Body of pancreas (tissue), 4 donors: ENCODE data around the gene KRTAP29-1. TPM values are rescaled to one million over a fixed set of nuclear protein-coding genes. Genes with fewer than 3 reads are reported as not detected.
"Not testable (repeated sequence)": the region's sequence is repeated elsewhere in the genome, so short reads cannot be mapped to it uniquely, and the experiment has no call there.

Experiments used
- ATAC-seq: fragments of 150-250 bp; one replicate; pipeline ENCODE4 v1.9.1; 2016
- DNase-seq, 4 donors: peaks; one replicate each; pipeline ENCODE4 v3.0.0-alpha.2; 2019
- H3K27ac ChIP-seq, 4 donors: fragments of 200-600 bp; sonication (generic); 1 replicate in 3 of 4; 2 replicates in 1 of 4; pipeline versions ENCODE4 v1.5.1 to v1.6.1; 2016 to 2019; ENCODE audit warnings: mild to moderate bottlenecking in 1 of 4, mixed read lengths in 1 of 4, moderate library complexity in 1 of 4
- H3K27me3 ChIP-seq, 2 donors: fragments of 200-600 bp; sonication (generic); one replicate each; pipeline ENCODE4 v1.6.0; 2016; ENCODE audit warnings: mild to moderate bottlenecking in 1 of 2
- H3K36me3 ChIP-seq, 2 donors: fragments of 200-600 bp; sonication (generic); replicated peaks in 1 of 2; 2 replicates each; pipeline ENCODE4 v1.5.1; 2016; ENCODE audit warnings: low read depth in 2 of 2; ENCODE audit not compliant: insufficient read depth in 1 of 2
- H3K4me1 ChIP-seq: fragments of 200-600 bp; sonication (generic); one replicate; pipeline ENCODE4 v1.6.0; 2016
- H3K4me3 ChIP-seq, 2 donors: fragments of 200-600 bp; sonication (generic); 1 replicate in 1 of 2; 2 replicates in 1 of 2; pipeline ENCODE4 v1.5.1; 2016 to 2019
- H3K9me3 ChIP-seq, 3 donors: fragments of 200-600 bp; sonication (generic); 1 replicate in 2 of 3; 2 replicates in 1 of 3; pipeline ENCODE4 v1.5.1; 2016
- CTCF ChIP-seq, 7 experiments: fragments of 450-650 bp in 4 of 7; fragments of 200-600 bp in 3 of 7; sonication (generic) in 3 of 7; IDR thresholded peaks; one replicate each; pipeline ENCODE4 v1.5.1; 2016 to 2019; ENCODE audit warnings: antibody characterized with exemption in 7 of 7
- POLR2A ChIP-seq, 3 donors: fragments of 450-650 bp; IDR thresholded peaks; one replicate each; pipeline ENCODE4 v1.6.1; 2016; ENCODE audit warnings: antibody characterized with exemption in 3 of 3, mild to moderate bottlenecking in 2 of 3
- WGBS, 2 donors: methylation state at CpG; one replicate each; pipeline ENCODE4 v1.1.5; 2017; 5-methylcytosine and 5-hydroxymethylcytosine counted together
- intact Hi-C: fragments of 100-400 bp; cut with DNase I; formaldehyde crosslinking; loops from one replicate; pipeline ENCODE4 v1.15.1; 2023
- total RNA-seq, 2 donors: library from RNA; depleted of rRNA; stranded (reverse); fragments of >200 nt; gene quantifications; one replicate each; pipeline ENCODE4 v1.1.0, GENCODE V29; 2016

The KRTAP29-1 gene
- total RNA-seq, 2 donors from 2014 or later, result not detected

DNA sequence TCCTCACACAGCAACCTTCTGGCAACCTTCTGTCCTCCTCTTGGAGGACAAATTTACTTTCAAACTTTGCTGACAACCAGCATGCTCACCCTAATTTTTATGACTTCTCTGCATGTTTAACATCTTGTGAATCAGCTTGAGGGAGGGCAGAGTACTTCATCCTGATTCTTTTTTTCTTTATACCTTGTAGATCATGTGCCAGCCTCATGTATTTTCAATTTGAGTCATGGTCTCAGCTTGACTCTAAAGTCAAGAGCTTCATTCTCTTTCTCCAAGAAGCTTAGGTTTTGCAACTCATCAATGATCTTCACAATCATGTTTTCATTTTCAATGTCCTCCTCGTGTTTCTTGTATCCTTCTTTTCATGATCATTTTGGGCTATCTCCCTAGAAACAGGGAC lies 30.8 kb downstream of the KRTAP29-1 start:
- WGBS, 2 donors, result no CpG with 5 or more reads among the region's 1 CpG
- no peaks in the 10 kb centered on the region for H3K27me3 ChIP-seq
- H3K4me1 ChIP-seq, result no peaks in the 10 kb centered on the region
- no peak overlapping the region for H3K4me3 ChIP-seq
- DNase-seq (no peak), ATAC-seq (no peak)
- no peak overlapping the region for H3K27ac ChIP-seq
- H3K36me3 ChIP-seq, result no peaks in the 10 kb centered on the region
- TF ChIP-seq POLR2A (IDR thresholded peaks at IDR 0.05), result no peak
- TF ChIP-seq CTCF (IDR thresholded peaks at IDR 0.05), result no peak
- intact Hi-C loops, result no loop called here
- no peaks in the 10 kb centered on the region for H3K9me3 ChIP-seq

DNA sequence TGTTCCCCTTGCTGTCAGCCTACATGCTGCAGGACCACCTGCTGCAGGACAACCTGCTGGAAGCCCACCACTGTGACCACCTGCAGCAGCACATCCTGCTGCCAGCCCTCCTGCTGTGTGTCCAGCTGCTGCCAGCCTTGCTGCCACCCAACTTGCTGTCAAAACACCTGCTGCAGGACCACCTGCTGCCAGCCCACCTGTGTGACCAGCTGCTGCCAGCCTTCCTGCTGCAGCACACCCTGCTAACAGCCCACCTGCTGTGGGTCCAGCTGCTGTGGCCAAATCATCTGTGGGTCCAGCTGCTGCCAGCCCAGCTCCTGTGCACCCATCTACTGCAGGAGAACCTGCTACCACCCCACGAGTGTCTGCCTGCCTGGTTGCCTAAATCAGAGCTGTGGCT lies 31.3 kb downstream of the KRTAP29-1 start:
- DNase-seq, H3K27ac ChIP-seq, ATAC-seq, H3K4me3 ChIP-seq, H3K27me3 ChIP-seq, H3K4me1 ChIP-seq, H3K9me3 ChIP-seq, intact Hi-C loops, H3K36me3 ChIP-seq: not testable (repeated sequence)
- no CpG with 5 or more reads among the region's 1 CpG for WGBS, 2 donors

DNA sequence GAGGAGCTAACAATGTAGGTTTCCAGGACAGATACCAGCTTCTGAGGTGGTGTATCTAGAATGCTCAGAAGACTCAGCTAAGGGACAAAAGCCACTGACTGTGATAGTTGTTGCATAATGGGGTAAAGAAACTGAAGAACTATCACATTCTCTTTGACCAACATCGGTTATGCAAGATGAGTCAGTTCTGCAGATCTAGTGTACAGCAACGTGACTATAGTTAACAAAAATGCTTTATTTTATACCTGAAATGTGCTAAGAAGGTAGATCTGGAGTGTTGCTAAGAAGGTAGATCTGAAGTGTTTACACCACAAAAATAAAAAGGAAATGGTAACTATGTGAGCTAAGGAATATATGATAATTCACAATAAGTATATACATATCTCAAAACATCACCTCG lies 34.9 kb downstream of the KRTAP29-1 start:
- no peaks in the 10 kb centered on the region for H3K4me1 ChIP-seq
- WGBS, 2 donors, result no CpG with 5 or more reads among the region's 3 CpGs
- no peak overlapping the region for H3K27ac ChIP-seq
- H3K27me3 ChIP-seq, result no peaks in the 10 kb centered on the region
- no peak overlapping the region for H3K4me3 ChIP-seq
- H3K36me3 ChIP-seq, result no peaks in the 10 kb centered on the region
- H3K9me3 ChIP-seq, result no peaks in the 10 kb centered on the region
- DNase-seq (no peak), ATAC-seq (no peak)
- TF ChIP-seq POLR2A (IDR thresholded peaks at IDR 0.05), result no peak
- no peak for TF ChIP-seq CTCF (IDR thresholded peaks at IDR 0.05)
- intact Hi-C loops, result no loop called here

- no peak within 1 kb of the TSS for H3K4me3 ChIP-seq
- H3K27ac ChIP-seq, result no peak within 1 kb of the TSS
- H3K36me3 ChIP-seq, result no peaks in the 10 kb centered on the region
- DNase-seq, result no peak
- intact Hi-C loops, result no loop called here
- H3K27me3 ChIP-seq, result no peaks in the 10 kb centered on the region
- WGBS, 2 donors, result 22% methylated on average over 2 of the region's 2 CpGs
- ATAC-seq, result no peak
- no peak for TF ChIP-seq POLR2A (IDR thresholded peaks at IDR 0.05)
- no peak for TF ChIP-seq CTCF (IDR thresholded peaks at IDR 0.05)
- H3K9me3 ChIP-seq, result no peaks in the 10 kb centered on the region
- no peaks in the 10 kb centered on the region for H3K4me1 ChIP-seq
Measured at GRCh38 chr17:41265078-41265477, 37.6 kb downstream of the KRTAP29-1 start, which contains the start of gene KRTAP9-6. KRTAP9-6 (plus strand) TSS chr17:41265378; CDS start chr17:41265378, 0 bp downstream.

GRCh38 chr17:41264599-41264998 lies 38.1 kb downstream of the KRTAP29-1 start:
- Histone ChIP-seq H3K4me1 (no peaks in the 10 kb centered on the region), H3K4me3 (no peak overlapping the region), H3K27ac (no peak overlapping the region), H3K36me3 (no peaks in the 10 kb centered on the region), H3K9me3 (no peaks in the 10 kb centered on the region), H3K27me3 (no peaks in the 10 kb centered on the region)
- 22 to 53% methylated on average over 3 of the region's 3 CpGs for WGBS, 2 donors
- no peak for DNase-seq
- no peak for TF ChIP-seq CTCF (IDR thresholded peaks at IDR 0.05)
- no peak for TF ChIP-seq POLR2A (IDR thresholded peaks at IDR 0.05)
- intact Hi-C loops, result no loop called here
- no peak for ATAC-seq
